DMS153 treated with DMSO at 0.1 percent for 48 hours (cell line): Measurements from ENCODE around the gene CLIP2.
A peak's percentile ranks its signal among the peaks of the same experiment; 100 is the strongest.
"Not testable (repeated sequence)": the region's sequence is repeated elsewhere in the genome, so short reads cannot be mapped to it uniquely, and the experiment has no call there.

Experiments
- DNase-seq: peaks from one replicate; lab custom pipeline; 2025; ENCODE audit not compliant: unreplicated experiment; lab: John Stamatoyannopoulos, UW

CLIP2 gene

DNA sequence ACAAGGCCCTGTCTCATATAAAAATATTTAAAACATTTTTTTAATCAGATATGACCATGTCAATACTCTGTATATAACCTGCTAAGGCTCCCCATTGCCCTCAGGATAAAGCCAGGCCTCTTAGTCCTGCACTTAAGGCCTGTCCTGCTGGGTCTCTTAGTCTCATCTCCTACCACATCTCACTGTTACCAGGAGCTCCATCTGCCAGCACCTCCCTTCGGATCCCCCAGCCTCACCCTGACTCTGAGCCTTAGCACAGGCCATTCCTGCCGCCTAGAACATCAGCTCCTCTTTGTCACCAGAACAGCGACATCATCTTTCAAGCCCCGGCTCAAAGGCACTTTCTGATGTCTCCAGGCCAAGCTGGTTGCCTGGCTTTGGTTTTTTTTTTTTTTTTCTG is 138.8 kb downstream of the CLIP2 start:
- no peak for DNase-seq

DNA sequence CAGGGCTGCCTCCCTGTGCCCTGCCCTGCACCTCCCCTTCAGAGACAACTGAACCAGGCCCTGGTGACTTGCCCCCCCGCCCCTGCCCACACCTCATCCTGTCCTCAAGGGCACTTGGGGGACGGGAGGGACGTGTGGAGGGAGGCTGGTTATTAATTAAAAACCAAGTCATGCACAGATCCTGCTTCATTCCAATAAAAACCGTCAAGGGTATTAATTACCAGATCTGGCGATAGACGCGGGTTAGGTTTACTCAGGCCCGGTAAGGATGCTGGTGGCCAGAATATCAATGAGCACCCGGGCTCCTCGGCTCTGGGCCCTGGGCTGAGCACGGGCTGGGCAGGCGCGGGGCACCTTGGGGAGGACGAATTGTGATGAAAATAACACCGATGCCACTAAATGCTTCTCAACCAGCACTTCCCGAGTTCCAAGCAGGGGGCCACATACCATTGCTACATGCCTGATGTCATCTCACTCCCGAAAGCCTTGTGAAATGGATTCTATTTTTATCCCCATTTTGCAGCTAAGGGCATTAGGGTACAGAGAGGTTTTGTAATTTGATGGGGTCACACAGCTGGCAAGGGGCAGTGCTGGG is 140.0 kb downstream of the CLIP2 start:
- DNase-seq, result no peak

DNA sequence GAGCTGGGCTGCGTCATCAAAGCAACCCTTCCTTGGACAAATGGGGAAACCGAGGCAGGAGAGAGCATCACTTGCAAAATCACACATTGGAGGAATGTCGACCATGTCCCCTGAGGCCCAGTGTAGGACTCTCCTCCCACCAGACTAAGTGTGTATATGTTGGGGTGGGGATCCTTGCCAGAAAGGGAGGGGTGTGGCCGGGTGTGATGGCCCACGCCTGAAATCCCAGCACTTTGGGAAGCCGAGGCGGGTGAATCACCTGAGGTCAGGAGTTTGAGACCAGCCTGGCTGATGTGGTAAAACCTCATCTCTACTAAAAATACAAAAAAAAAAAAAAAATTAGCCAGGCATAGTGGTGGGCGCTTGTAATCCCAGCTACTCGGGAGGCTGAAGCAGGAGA is 141.2 kb downstream of the CLIP2 start:
- DNase-seq, result not testable (repeated sequence)

DNA sequence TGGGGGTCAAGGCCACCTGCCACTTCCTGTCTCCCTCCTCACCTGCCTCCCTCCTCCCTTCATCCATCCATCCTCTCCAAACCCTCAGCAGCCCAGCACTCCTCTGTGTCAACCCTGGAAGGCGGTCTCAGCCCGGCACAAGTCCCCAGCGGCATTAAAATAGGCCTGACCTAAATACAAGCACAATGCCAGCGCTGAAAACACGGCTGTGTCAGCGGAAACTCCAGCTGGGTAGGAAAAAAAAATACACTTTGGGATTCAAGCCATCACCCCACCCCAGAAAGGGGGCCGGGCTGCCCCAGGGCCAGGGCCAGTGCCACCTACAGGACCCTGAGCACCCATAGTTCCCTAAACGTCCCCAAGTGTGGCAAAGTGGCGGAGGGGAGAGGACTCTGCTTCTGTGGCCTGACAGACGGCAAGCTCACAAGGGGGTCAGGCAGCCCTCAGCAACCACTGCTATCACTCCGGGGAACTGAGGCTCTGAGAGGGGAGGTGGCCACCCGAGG is 141.8 kb downstream of the CLIP2 start:
- peak; percentile 9 for DNase-seq

DNA sequence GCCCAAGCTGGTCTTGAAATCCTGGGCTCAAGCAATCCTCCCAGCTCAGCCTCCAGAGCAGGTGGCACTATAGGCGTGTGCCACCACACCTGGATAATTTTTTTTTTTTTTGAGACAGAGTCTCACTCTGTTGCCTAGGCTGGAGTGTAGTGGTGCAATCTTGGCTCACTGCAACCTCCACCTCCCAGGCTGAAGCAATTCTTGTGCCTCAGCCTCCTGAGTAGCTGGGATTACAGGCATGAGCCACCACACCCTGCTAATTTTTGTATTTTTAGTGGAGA is 148.0 kb downstream of the CLIP2 start:
- not testable (repeated sequence) for DNase-seq

DNA sequence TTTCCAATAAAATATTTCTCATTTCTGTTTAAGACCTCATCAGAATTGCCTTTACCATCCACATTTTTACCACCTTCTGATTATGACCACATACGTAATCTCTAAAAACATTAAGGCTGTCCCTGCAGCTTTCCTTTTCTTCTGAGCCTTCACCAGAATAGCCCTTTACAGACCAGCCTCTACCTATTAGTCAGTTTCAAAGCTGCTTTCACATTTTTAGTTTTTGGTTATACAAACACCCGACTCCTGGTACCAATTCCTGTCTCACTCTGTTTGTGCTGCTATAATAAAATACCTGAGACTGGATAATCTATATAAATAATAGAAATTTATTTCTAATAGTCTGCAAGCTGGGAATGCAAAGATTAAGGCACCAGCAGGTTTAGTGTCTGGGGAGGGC is 149.1 kb downstream of the CLIP2 start:
- no peak for DNase-seq

DNA sequence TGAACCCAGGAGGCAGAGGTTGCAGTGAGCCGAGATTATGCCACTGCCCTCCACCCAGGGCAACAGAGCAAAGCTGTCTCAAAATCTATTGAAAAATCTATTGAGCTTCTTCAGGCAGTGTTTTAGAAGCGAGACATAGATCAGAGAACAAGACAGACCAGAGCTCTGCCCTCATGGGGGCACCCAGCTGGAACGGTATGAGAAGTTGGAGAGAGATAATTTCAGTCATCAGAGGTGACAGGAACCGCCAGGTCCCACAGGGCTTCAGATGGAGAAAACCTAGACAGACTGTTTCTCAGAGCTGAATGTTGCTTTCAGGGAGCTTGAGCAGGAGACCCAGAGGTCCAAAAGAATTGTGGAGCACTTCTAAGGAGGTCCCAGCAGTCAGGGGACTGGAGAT is 150.3 kb downstream of the CLIP2 start:
- DNase-seq, result no peak

DNA sequence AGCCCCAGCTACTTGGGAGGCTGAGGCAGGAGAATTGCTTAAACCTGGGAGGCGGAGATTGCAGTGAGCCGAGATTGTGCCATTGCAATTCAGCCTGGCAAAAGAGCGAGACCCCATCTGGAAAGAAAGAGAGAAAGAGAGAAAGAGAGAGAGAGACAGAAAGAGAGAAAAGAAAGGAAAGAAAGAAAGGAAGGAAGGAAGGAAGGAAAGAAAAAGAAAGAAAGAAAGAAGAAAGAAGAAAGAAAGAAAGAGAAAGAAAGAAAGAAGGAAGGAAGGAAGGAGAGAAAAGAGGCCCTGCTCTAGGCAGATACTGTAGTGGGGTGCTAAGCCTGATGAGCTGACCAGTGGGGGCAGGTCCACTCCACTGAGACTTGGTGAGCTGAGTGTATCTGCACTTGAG is 150.9 kb downstream of the CLIP2 start:
- not testable (repeated sequence) for DNase-seq

DNA sequence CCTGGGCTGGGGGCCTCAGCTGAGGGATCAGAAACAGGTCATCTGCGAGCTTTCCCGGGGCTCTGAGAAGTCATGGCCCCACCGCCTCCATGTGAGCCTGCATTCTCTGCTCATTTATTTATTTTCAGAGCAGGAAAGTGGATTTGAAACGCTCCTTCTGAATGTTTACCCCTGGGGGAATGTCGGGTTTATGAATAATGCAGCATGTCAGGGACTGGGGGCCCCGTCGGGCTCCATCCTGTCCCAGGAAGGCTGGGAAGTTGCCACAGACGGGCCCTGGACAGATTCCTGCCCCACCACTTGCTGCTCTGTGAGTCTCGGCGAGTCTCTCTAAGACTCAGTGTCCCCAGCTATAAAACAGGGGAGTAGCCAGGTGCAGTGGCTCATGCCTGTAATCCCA is 152.6 kb downstream of the CLIP2 start:
- no peak for DNase-seq

DNA sequence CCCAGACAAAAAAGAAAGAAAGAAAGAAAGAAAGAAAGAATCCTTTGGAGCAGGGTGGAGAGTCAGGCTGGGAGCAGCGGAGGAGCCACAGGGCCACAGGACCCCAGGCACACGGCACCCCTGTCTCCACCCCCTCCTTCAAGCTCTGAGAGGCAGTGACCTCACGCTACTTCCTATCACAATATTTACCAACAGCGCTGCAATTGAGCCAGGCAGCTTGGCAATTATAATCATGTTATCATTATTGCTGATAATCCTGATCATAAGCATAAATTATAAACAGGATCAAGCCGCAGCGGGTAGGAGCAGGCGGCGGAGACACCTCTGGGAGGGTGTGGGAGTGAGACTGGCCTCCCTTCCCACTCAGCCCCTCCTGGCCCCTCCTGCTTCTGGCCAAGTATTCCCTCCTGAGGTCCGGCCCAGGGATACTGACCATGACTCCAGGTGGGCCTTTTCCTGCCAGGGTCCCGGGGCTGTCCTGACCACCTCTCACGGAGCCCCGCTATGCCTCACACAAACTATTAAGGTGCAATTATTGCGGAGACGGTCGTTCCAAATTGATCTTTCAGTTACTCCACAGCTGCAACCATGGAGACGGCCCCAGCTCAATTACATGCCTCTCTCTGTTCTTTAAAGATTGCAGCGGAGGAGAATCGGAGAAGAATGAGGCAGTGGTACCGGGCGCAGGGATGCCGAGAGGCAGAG is 154.5 kb downstream of the CLIP2 start:
- DNase-seq, result no peak

DNA sequence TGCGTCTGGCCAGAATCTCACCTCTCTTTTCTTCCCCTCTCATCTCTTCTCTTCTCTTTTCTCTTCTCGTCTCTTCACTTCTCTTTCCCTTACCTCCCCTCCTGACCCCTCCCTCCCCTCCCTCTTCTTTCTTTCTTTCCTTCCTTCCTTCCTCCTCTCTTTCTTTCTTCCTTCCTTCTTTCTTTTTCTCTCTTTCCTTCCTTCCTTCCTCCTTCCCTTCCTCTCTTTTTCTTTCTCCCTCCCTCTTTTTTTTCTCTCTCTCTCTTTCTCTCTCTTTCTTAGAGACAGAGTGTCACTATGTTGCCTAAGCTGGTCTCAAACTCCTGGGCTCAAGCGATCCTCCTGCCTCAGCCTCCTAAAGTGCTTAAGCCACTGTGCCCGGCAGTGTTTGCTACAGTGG is 159.9 kb downstream of the CLIP2 start:
- no peak for DNase-seq

DNA sequence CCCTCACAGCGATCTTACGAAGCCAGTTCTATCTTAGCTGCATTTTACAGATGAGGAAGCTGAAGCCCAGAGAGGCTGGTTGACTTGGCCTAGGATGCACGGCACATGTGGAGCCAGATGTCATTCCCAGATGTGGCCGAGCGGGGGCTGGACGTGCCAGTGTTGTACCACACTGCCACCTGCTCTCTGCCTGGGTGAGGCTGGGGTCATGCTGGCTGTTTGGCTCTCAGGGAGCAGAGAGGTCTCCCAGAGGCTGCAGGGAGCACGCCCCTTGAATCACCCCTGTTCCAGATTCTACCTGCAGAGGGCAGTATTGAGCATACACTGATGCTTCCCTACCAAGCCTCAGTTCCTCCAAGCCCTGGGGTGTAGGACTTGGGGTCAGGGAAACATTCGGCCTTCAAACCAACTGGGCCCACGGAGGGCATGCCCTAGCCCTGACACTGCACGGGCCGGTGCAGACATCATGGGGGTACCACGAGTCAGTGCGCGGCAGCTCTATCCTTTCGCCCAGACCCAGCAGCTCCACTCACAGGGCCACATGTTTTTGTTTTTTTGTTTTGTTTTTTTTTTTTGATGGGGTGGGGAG is 160.7 kb downstream of the CLIP2 start:
- DNase-seq, result no peak

DNA sequence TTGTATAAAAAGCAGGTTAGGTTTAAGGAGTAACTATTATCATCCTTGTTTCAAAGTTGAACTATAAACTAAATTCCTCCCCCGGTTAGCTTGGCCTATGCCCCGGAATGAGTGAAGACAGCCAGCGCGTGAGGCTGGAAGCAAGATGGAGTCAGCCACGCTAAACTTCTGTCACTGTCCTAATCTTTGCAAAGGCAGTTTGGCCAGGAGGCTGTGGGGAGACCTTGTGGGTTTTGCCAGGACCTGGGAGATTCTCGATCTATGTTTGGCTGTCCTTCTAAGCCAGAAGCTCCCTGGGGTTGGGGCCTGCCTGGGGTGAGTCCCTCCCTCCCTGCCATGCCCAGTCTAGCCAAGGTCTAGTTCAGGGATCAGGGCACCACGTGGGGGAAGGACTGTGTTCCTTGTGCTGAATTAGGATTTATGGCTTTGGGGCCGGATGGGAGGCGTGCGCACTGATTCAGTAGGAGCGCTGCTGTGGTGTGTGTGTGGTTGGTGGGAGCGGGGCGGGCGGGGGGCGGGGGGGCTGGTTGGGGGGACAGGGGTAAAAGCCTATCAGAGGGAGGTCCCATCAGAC is 163.6 kb downstream of the CLIP2 start:
- DNase-seq, result no peak

DNA sequence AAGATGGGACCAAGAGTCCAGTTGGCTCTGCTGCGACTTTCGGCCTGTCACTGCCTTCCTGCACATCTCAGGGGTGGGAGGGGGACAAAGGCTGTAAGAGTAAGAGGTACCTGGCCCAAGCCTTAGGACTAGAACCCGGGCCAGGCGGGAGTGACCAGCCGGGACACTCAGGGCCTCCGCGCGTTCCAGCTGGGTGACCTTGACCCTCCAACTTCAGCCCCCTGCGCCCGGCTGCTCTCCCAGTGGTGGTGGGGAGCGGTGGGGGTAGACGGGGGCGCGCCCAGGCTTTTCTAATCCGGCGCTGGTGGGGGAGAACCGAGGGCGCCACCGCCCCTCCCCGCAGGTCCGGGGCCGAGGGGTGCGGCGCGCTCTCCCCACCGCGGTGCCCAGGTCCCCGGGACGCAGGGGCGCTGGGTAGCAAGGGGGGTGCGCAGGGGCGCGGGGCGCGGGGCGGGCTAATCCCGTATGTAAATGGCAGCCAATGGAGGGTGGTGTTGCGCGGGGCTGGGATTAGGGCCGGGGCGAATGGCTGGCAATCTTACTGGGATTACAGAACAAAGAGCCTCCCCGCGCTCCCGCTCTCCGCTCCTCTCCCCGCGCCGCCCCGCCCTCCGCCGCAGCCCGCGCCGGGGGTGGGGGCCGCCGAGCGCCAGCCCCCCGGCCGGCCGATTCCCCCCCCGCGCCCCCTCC is 164.3 kb downstream of the CLIP2 start, which contains the start of gene GTF2IRD1:
Gene GTF2IRD1 (plus strand): TSS at position 585 of the 690 bp plus-strand sequence. CDS start 54,175 bp downstream, outside the sequence.
- no peak for DNase-seq

DNA sequence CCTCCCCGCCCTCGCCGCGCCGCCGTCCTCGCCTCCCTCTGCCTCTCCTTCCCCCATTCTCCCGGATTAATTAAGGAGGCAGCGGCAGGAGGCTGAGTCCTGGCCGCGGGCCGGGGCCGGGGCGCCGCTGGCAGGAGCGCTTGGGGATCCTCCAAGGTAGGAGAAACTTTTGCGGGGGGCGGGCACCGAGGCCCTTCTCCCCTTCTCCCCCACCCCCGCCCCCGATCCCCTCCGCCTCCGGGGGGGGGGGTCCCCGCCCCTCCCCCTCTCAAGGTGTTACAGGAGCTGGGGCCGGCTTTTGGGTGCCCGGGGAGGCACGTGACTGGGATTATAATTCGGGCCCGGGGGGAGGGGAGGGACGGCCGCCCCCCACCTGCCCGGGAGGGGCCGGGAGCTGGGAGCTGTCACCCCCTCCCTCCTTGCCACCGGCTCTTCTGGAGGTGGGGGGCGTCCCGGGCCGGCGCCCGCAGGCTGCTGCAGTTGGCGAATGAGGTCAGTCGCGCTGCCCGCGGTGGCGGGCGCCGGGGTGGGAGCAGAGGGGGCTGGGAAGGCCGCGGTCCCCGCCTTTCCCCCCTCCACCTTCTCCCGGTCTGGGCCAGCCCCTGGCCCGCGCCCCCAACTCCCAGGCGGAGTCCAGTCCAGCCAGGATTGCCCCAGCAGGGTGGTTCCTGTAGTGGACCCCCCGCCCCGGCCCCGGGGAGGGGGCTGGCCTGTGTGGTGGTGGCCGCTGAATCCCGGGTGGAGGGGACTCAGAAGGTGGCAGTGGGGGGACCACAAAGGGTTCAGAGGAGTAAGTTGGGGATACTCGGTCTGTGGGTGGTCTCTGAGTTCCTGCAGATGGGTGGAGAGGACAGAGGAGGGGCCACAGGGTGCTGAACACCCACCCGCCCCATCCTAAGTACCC is 165.1 kb downstream of the CLIP2 start:
- DNase-seq, result no peak

DNA sequence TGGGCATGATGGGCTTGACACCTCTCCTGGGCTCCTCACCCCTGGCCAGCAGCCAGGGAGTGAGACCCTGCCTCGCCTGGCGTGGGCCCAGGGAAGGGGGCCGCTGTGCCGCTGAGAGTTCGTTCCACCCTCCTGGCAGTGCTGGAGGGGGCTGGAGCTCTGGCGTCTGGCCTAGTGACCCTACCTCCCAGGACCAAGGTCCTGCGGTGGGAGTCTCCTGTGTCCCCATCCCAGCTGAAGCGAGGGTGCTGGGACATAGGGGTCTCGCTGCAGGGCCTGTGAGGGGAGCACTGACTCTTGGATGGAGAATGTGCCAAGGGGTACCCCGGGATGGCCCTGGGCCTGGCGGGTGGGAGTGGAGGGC is 165.7 kb downstream of the CLIP2 start:
- no peak for DNase-seq

DNA sequence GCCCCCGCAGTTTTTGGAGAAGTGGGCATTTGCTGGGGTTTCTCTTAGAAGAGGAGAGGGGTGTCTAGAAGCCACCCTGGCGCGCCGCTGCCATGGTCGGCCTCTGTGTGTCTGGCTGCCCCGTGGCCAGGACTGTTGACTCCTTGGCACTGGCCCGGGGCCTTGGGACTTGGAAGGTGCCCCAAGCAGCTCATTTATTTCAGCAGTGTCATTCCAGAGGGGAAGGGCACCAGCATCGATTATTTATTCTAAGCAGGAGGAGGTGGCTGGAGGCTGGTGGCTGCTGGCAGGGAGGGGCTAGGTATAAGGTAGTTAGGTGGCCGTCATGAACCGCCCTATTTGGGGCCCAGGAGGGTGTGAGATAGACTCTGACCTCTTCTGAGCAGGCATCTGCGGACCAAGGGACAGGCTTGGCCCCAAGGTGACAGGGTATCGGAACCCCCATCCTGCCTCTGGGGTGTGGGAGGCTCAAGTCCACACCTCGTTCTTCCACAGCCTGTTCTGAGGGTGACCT is 166.1 kb downstream of the CLIP2 start:
- no peak for DNase-seq
